CD4-positive, alpha-beta T cell (primary cell): ENCODE measurements around the gene GRIN2A. TPM values are rescaled to one million over a fixed set of nuclear protein-coding genes. Genes with fewer than 3 reads are reported as not detected.

Experiments
- ATAC-seq: fragments of 200-7000 bp; cut with Tn5 transposase; one replicate; pipeline ENCODE4 v1.10.0; 2022; ENCODE audit warnings: mild to moderate bottlenecking; ENCODE audit not compliant: poor library complexity
- CTCF ChIA-PET: fragments of 350-600 bp; sonication (Branson Sonifier 250); formaldehyde crosslinking; loops from one replicate; lab custom pipeline; 2021; ENCODE audit warnings: antibody characterized with exemption, inconsistent platforms; lab: Charles Lee
- POLR2A ChIA-PET: fragments of 350-600 bp; sonication (Branson Sonifier 250); formaldehyde crosslinking; loops from one replicate; lab custom pipeline; 2021; ENCODE audit warnings: antibody characterized with exemption, inconsistent platforms; lab: Charles Lee
- DNase-seq, 14 experiments: peaks; one replicate each; pipeline ENCODE4 v3.0.0-alpha.2; 2013 to 2020; ENCODE audit warnings: mixed read lengths in 2 of 14
- H3K27ac ChIP-seq, 2 donors: one replicate each; pipeline versions ENCODE4 v1.5.1 to v1.7.0; 2013; ENCODE audit warnings: low read length in 2 of 2, low read depth in 1 of 2, mild to moderate bottlenecking in 1 of 2
- H3K27me3 ChIP-seq, 2 experiments: 1 replicate in 1 of 2; 2 replicates in 1 of 2; pipeline versions ENCODE4 v1.6.1 to v1.7.0; 2013; ENCODE audit warnings: low read length in 2 of 2, control low read depth in 1 of 2, mild to moderate bottlenecking in 1 of 2, moderate library complexity in 1 of 2; ENCODE audit not compliant: insufficient read depth in 2 of 2, control insufficient read depth in 1 of 2
- H3K36me3 ChIP-seq: one replicate; pipeline ENCODE4 v1.6.1; 2013; ENCODE audit warnings: low read length, control low read depth; ENCODE audit not compliant: insufficient read depth
- H3K4me1 ChIP-seq: one replicate; pipeline ENCODE4 v1.6.1; 2013; ENCODE audit warnings: low read length, control low read depth; ENCODE audit not compliant: insufficient read depth
- H3K4me3 ChIP-seq: one replicate; pipeline ENCODE4 v1.5.1; 2013; ENCODE audit warnings: mild to moderate bottlenecking, low read length, moderate library complexity
- H3K9me3 ChIP-seq, 2 experiments: 1 replicate in 1 of 2; 2 replicates in 1 of 2; pipeline versions ENCODE4 v1.6.1 to v1.7.0; 2013; ENCODE audit warnings: low read length in 2 of 2, mild to moderate bottlenecking in 2 of 2, control low read depth in 1 of 2, moderate library complexity in 1 of 2; ENCODE audit not compliant: control insufficient read depth in 1 of 2, insufficient read depth in 1 of 2
- H3K27ac Mint-ChIP-seq: one replicate; pipeline ENCODE4 v1.8.0; 2020; ENCODE audit warnings: mixed read lengths
- H3K27me3 Mint-ChIP-seq: one replicate; pipeline ENCODE4 v1.8.0; 2021; ENCODE audit warnings: mixed read lengths
- H3K36me3 Mint-ChIP-seq: one replicate; pipeline ENCODE4 v1.8.0; 2021; ENCODE audit warnings: low read depth, mixed read lengths
- H3K4me1 Mint-ChIP-seq: one replicate; pipeline ENCODE4 v1.8.0; 2021; ENCODE audit warnings: low read depth, mixed read lengths
- H3K4me3 Mint-ChIP-seq: one replicate; pipeline ENCODE4 v1.8.0; 2020; ENCODE audit warnings: mild to moderate bottlenecking, mixed read lengths
- H3K9me3 Mint-ChIP-seq: one replicate; pipeline ENCODE4 v1.8.0; 2020; ENCODE audit warnings: mixed read lengths
- CTCF ChIP-seq: fragments of 200-600 bp; IDR thresholded peaks from one replicate; pipeline ENCODE4 v1.8.0; 2022; ENCODE audit warnings: antibody characterized with exemption, mild to moderate bottlenecking
- intact Hi-C, 2 experiments: fragments of 100-400 bp; cut with DNase I in 1 of 2; cut with micrococcal nuclease in 1 of 2; formaldehyde crosslinking; loops; one replicate each; pipeline versions ENCODE4 v1.15.1 to v1.9.0; 2023 to 2025; cut with DNase I, micrococcal nuclease
- total RNA-seq, 174 experiments: library from RNA in 2 of 174; stranded (reverse) in 2 of 174; gene quantifications; one replicate each; pipeline ENCODE4 v1.2.3 and lab custom pipeline; 2021 to 2026

Gene GRIN2A
- total RNA-seq, 2 experiments from 2014 or later = not detected

- H3K36me3 Mint-ChIP-seq = no peaks in the 10 kb centered on the region
- ChIA-PET CTCF (interaction anchor here (1.0 kb wide), 1 partner anchor 10 kb away, joined by 3 read pairs; no protein-coding TSS in a partner anchor), POLR2A (no interaction called here)
- H3K27ac ChIP-seq = no peak overlapping the region
- no peak overlapping the region for H3K4me3 Mint-ChIP-seq
- H3K27ac Mint-ChIP-seq = no peak overlapping the region
- no peak overlapping the region for H3K4me3 ChIP-seq
- no peak for TF ChIP-seq CTCF
- intact Hi-C loops = no loop called here
- H3K9me3 Mint-ChIP-seq = peaks cover 4% of the 10 kb centered on the region
- H3K27me3 ChIP-seq = no peaks in the 10 kb centered on the region
- H3K4me1 ChIP-seq = no peaks in the 10 kb centered on the region
- no peaks in the 10 kb centered on the region for H3K4me1 Mint-ChIP-seq
- H3K36me3 ChIP-seq = no peaks in the 10 kb centered on the region
- DNase-seq = no peak
- H3K9me3 ChIP-seq = peaks cover 0 to 6% of the 10 kb centered on the region in 2 experiments
- H3K27me3 Mint-ChIP-seq = no peaks in the 10 kb centered on the region
- ATAC-seq = no peak
Measured at GRCh38 chr16:9845661-9846361, 336.4 kb downstream of the GRIN2A start.

GRCh38 chr16:9844361-9844760, 337.9 kb downstream of the GRIN2A start:
- Histone ChIP-seq H3K4me1 (no peaks in the 10 kb centered on the region), H3K27ac (no peak overlapping the region), H3K4me3 (no peak overlapping the region), H3K27me3 (no peaks in the 10 kb centered on the region), H3K9me3 (no peaks in the 10 kb centered on the region), H3K36me3 (no peaks in the 10 kb centered on the region)
- TF ChIP-seq CTCF = no peak
- Mint-ChIP-seq H3K36me3 (no peaks in the 10 kb centered on the region), H3K27me3 (no peaks in the 10 kb centered on the region), H3K27ac (no peak overlapping the region), H3K4me1 (no peaks in the 10 kb centered on the region), H3K9me3 (peaks cover 5% of the 10 kb centered on the region), H3K4me3 (no peak overlapping the region)
- ChIA-PET CTCF (no interaction called here), POLR2A (no interaction called here)
- ATAC-seq = no peak
- intact Hi-C loops = no loop called here
- no peak for DNase-seq

GRCh38 chr16:9843424-9844018, 338.7 kb downstream of the GRIN2A start:
- H3K4me3 Mint-ChIP-seq = no peak overlapping the region
- Histone ChIP-seq H3K27ac (no peak overlapping the region), H3K9me3 (no peaks in the 10 kb centered on the region), H3K4me1 (no peaks in the 10 kb centered on the region), H3K4me3 (no peak overlapping the region), H3K27me3 (no peaks in the 10 kb centered on the region), H3K36me3 (no peaks in the 10 kb centered on the region)
- ATAC-seq (no peak), DNase-seq (no peak)
- H3K36me3 Mint-ChIP-seq = no peaks in the 10 kb centered on the region
- ChIA-PET POLR2A (no interaction called here), CTCF (no interaction called here)
- peaks cover 5% of the 10 kb centered on the region for H3K9me3 Mint-ChIP-seq
- no peaks in the 10 kb centered on the region for H3K27me3 Mint-ChIP-seq
- H3K4me1 Mint-ChIP-seq = no peaks in the 10 kb centered on the region
- intact Hi-C loops = no loop called here
- no peak overlapping the region for H3K27ac Mint-ChIP-seq
- no peak for TF ChIP-seq CTCF
